ENCODE results near the gene RASGEF1B.
A peak's percentile ranks its signal among the peaks of the same experiment; 100 is the strongest.
"Not testable (repeated sequence)": the region's sequence is repeated elsewhere in the genome, so short reads cannot be mapped to it uniquely, and the experiment has no call there.

Gene RASGEF1B

GRCh38 chr4:81426770-81427289, 44.9 kb downstream of the RASGEF1B start:
- no peak for DNase-seq

GRCh38 chr4:81424816-81425755, 46.6 kb downstream of the RASGEF1B start:
- DNase-seq: no peak

- no peak for DNase-seq
These were observed 47.4 kb downstream of the RASGEF1B start for GRCh38 chr4:81424336-81424735.

GRCh38 chr4:81422595-81422994, 49.1 kb downstream of the RASGEF1B start:
- DNase-seq: no peak

GRCh38 chr4:81421346-81422218, 50.1 kb downstream of the RASGEF1B start:
- DNase-seq: no peak

GRCh38 chr4:81418572-81418971, 53.1 kb downstream of the RASGEF1B start:
- no peak for DNase-seq

GRCh38 chr4:81412946-81413495, 58.7 kb downstream of the RASGEF1B start:
- no peak for DNase-seq

GRCh38 chr4:81410680-81411079, 61.0 kb downstream of the RASGEF1B start:
- DNase-seq: no peak

- no peak for DNase-seq
These were observed 61.9 kb downstream of the RASGEF1B start for GRCh38 chr4:81409836-81410235.

GRCh38 chr4:81408341-81408740, 63.4 kb downstream of the RASGEF1B start:
- DNase-seq: no peak

- DNase-seq: no peak
These were observed 64.0 kb downstream of the RASGEF1B start for GRCh38 chr4:81407726-81408125.

- not testable (repeated sequence) for DNase-seq
These were observed 65.2 kb downstream of the RASGEF1B start for GRCh38 chr4:81406481-81406880.

- DNase-seq: peak; percentile 62
These were observed 65.8 kb downstream of the RASGEF1B start for GRCh38 chr4:81405900-81406401.

- no peak for DNase-seq
These were observed 67.0 kb downstream of the RASGEF1B start for GRCh38 chr4:81404741-81405140.

- DNase-seq: no peak
These were observed 67.4 kb downstream of the RASGEF1B start for GRCh38 chr4:81404294-81404693.

GRCh38 chr4:81399306-81400086, 72.2 kb downstream of the RASGEF1B start:
- no peak for DNase-seq

GRCh38 chr4:81398379-81398778, 73.3 kb downstream of the RASGEF1B start:
- DNase-seq: no peak

- DNase-seq: no peak
These were observed 74.1 kb downstream of the RASGEF1B start for GRCh38 chr4:81397635-81398034.

GRCh38 chr4:81395239-81395638, 76.5 kb downstream of the RASGEF1B start:
- no peak for DNase-seq

- no peak for DNase-seq
These were observed 79.5 kb downstream of the RASGEF1B start for GRCh38 chr4:81392164-81392563.

GRCh38 chr4:81389720-81390119, 82.0 kb downstream of the RASGEF1B start:
- DNase-seq: no peak

GRCh38 chr4:81380437-81380836, 91.3 kb downstream of the RASGEF1B start:
- DNase-seq: no peak

Measured in RPMI8226 (cell line).